ENCODE results near the gene AMBRA1.
"Not testable (repeated sequence)": the region's sequence is repeated elsewhere in the genome, so short reads cannot be mapped to it uniquely, and the experiment has no call there.

AMBRA1 gene

GRCh38 chr11:46611526-46612304 lies 17.9 kb upstream of the AMBRA1 start:
- no peak for DNase-seq

- no peak for DNase-seq
Observed at GRCh38 chr11:46609386-46609785, 15.6 kb upstream of the AMBRA1 start.

- DNase-seq: no peak
Observed at GRCh38 chr11:46607516-46607915, 13.7 kb upstream of the AMBRA1 start.

GRCh38 chr11:46604796-46605195 lies 11.0 kb upstream of the AMBRA1 start:
- no peak for DNase-seq

- no peak for DNase-seq
Observed at GRCh38 chr11:46603704-46604308, 10.0 kb upstream of the AMBRA1 start.

- no peak for DNase-seq
Observed at GRCh38 chr11:46601129-46601528, 7.3 kb upstream of the AMBRA1 start.

- DNase-seq: no peak
Observed at GRCh38 chr11:46600194-46600960, 6.6 kb upstream of the AMBRA1 start.

- no peak for DNase-seq
Observed at GRCh38 chr11:46599340-46600193, 5.7 kb upstream of the AMBRA1 start.

- DNase-seq: no peak
Observed at GRCh38 chr11:46597609-46598219, 3.9 kb upstream of the AMBRA1 start.

GRCh38 chr11:46597155-46597554 lies 3.3 kb upstream of the AMBRA1 start:
- DNase-seq: no peak

GRCh38 chr11:46594785-46595184 lies 962 bp upstream of the AMBRA1 start:
- no peak for DNase-seq

GRCh38 chr11:46594374-46594700 lies 514 bp upstream of the AMBRA1 start:
- no peak for DNase-seq

- no peak for DNase-seq
Observed at GRCh38 chr11:46590740-46591605, 2.9 kb downstream of the AMBRA1 start.

- DNase-seq: no peak
Observed at GRCh38 chr11:46588915-46589314, 4.9 kb downstream of the AMBRA1 start.

- DNase-seq: no peak
Observed at GRCh38 chr11:46588131-46588530, 5.7 kb downstream of the AMBRA1 start.

GRCh38 chr11:46583513-46583912 lies 10.3 kb downstream of the AMBRA1 start:
- DNase-seq: not testable (repeated sequence)

- no peak for DNase-seq
Observed at GRCh38 chr11:46582588-46582987, 11.2 kb downstream of the AMBRA1 start.

- no peak for DNase-seq
Observed at GRCh38 chr11:46577058-46577457, 16.8 kb downstream of the AMBRA1 start.

- DNase-seq: no peak
Observed at GRCh38 chr11:46574656-46575055, 19.2 kb downstream of the AMBRA1 start.

- no peak for DNase-seq
Observed at GRCh38 chr11:46570790-46571398, 22.9 kb downstream of the AMBRA1 start.

- DNase-seq: no peak
Observed at GRCh38 chr11:46565232-46565840, 28.5 kb downstream of the AMBRA1 start.
